Glutamatergic neuron (in vitro differentiated cells): ENCODE data around the gene SMG9. TPM values are rescaled to one million over a fixed set of nuclear protein-coding genes. Genes with fewer than 3 reads are reported as not detected.

ENCODE experiments used
- DNase-seq: peaks from one replicate; pipeline ENCODE4 v3.0.0; 2022
- H3K27ac Mint-ChIP-seq: one replicate; pipeline ENCODE4 v1.8.0; 2020; ENCODE audit warnings: mild to moderate bottlenecking, mixed read lengths, inconsistent platforms; ENCODE audit not compliant: unreplicated experiment
- H3K27me3 Mint-ChIP-seq: one replicate; pipeline ENCODE4 v1.8.0; 2020; ENCODE audit warnings: mild to moderate bottlenecking, moderate library complexity, mixed read lengths, inconsistent platforms; ENCODE audit not compliant: unreplicated experiment
- H3K36me3 Mint-ChIP-seq: one replicate; pipeline ENCODE4 v1.8.0; 2020; ENCODE audit warnings: mild to moderate bottlenecking, mixed read lengths, inconsistent platforms; ENCODE audit not compliant: unreplicated experiment
- H3K4me1 Mint-ChIP-seq: one replicate; pipeline ENCODE4 v1.8.0; 2020; ENCODE audit warnings: mild to moderate bottlenecking, low read depth, mixed read lengths, inconsistent platforms; ENCODE audit not compliant: unreplicated experiment
- H3K4me3 Mint-ChIP-seq: one replicate; pipeline ENCODE4 v1.8.0; 2020; ENCODE audit warnings: mild to moderate bottlenecking, mixed read lengths, inconsistent platforms; ENCODE audit not compliant: unreplicated experiment
- H3K9me3 Mint-ChIP-seq: one replicate; pipeline ENCODE4 v1.8.0; 2020; ENCODE audit warnings: mild to moderate bottlenecking, moderate library complexity, mixed read lengths, inconsistent platforms; ENCODE audit not compliant: unreplicated experiment
- total RNA-seq: library from RNA; stranded (reverse); fragmentation: NEBNext Ultra II Directional; extraction: Animal tissue kit (Norgen Biotek cat#: 25700); gene quantifications from one replicate; pipeline ENCODE4 v1.2.1, GENCODE V29; 2021; ENCODE audit not compliant: unreplicated experiment
- TF ChIP-seq, protein P1 (sequence below): fragments of 200-600 bp; sonication (generic); IDR thresholded peaks from one replicate; pipeline ENCODE4 v1.5.0; 2021; ENCODE audit not compliant: partially characterized antibody, unreplicated experiment

Gene SMG9
- total RNA-seq, 1 donor from 2014 or later: 34.1 TPM

DNA sequence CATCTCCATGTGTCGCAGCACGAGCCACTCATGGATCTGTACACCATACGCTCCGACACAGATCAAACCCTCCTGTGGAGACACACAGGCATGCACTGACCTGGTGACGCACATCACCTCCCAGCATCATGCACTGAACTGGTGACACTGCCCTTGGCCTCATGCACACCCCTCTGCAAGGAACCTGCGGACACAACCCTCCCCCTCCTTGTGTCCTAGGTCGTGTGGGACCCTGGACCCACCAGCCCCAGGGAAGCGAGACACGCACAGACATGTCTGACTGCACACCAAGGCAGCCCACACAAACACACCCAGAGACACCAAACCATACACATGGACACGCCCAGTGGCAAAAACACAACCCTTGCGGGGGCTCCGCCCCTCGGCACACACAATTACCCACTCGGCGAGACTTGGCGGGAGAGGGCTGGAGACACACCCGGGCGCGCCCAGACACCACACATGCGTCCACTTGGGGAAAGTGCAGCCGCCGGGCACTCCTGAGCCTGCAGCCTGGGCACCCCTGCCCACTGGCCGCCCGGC lies 28.0 kb upstream of the SMG9 start:
- Mint-ChIP-seq H3K36me3 (no peaks in the 10 kb centered on the region), H3K4me1 (peaks cover 7% of the 10 kb centered on the region), H3K9me3 (peaks cover 13% of the 10 kb centered on the region), H3K27me3 (peaks cover 11% of the 10 kb centered on the region), H3K4me3 (no peak overlapping the region), H3K27ac (no peak overlapping the region)
- DNase-seq: no peak
- TF ChIP-seq, protein P1, sequence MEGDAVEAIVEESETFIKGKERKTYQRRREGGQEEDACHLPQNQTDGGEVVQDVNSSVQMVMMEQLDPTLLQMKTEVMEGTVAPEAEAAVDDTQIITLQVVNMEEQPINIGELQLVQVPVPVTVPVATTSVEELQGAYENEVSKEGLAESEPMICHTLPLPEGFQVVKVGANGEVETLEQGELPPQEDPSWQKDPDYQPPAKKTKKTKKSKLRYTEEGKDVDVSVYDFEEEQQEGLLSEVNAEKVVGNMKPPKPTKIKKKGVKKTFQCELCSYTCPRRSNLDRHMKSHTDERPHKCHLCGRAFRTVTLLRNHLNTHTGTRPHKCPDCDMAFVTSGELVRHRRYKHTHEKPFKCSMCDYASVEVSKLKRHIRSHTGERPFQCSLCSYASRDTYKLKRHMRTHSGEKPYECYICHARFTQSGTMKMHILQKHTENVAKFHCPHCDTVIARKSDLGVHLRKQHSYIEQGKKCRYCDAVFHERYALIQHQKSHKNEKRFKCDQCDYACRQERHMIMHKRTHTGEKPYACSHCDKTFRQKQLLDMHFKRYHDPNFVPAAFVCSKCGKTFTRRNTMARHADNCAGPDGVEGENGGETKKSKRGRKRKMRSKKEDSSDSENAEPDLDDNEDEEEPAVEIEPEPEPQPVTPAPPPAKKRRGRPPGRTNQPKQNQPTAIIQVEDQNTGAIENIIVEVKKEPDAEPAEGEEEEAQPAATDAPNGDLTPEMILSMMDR: no peak

DNA sequence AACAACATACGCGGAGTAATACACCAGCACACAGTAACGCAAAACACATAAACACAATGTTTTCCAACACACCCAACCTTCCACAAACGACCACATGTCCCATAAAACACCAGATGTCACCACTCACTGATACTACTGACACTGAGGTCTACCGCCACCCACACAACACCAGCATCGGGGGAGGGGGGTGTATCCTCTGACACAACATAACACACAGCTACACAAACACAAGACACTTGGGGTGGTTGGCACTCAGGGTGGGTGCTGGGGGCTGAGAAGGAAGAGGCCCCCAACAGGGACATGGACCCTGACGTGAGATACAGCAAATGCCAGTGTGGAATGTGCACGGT lies 27.5 kb upstream of the SMG9 start:
- H3K4me1 Mint-ChIP-seq: peaks cover 7% of the 10 kb centered on the region
- H3K4me3 Mint-ChIP-seq: no peak overlapping the region
- peaks cover 13% of the 10 kb centered on the region for H3K9me3 Mint-ChIP-seq
- DNase-seq: no peak
- TF ChIP-seq, protein P1: no peak
- no peaks in the 10 kb centered on the region for H3K36me3 Mint-ChIP-seq
- peaks cover 11% of the 10 kb centered on the region for H3K27me3 Mint-ChIP-seq
- peak overlapping the region; percentile 4 for H3K27ac Mint-ChIP-seq

DNA sequence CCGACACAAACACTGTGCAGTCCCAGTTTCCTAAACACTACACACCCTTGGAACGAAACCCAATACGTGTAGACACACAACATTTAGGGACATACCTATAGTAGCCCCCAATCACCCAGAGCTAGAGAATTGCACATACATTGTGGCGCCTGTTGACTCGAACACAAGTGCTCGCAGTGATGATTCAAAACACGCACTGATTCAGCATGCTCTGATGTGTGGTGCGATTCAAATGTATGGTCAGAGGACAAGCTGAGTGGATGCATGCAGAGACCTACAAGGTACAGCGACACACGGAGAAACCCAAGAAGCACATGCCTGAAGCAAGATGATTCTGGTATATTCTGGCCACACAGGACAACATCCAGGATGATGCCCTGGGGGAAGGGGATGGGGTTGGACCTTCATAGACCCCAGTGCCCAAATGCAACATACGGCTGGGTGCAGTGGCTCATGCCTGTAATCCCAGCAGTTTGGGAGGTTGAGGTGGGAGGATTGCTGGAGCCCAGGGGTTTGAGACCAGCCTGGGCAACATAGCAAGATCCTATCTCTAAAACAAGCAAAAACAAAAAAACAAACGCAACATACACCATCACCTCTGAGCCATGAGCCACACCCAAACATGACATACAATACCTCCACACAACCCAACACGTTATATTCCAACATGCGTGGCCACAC lies 27.0 kb upstream of the SMG9 start:
- peak overlapping the region; percentile 4 for H3K27ac Mint-ChIP-seq
- no peaks in the 10 kb centered on the region for H3K36me3 Mint-ChIP-seq
- H3K9me3 Mint-ChIP-seq: peaks cover 14% of the 10 kb centered on the region
- TF ChIP-seq, protein P1: no peak
- peaks cover 7% of the 10 kb centered on the region for H3K4me1 Mint-ChIP-seq
- no peak for DNase-seq
- H3K4me3 Mint-ChIP-seq: no peak overlapping the region
- peaks cover 13% of the 10 kb centered on the region for H3K27me3 Mint-ChIP-seq

DNA sequence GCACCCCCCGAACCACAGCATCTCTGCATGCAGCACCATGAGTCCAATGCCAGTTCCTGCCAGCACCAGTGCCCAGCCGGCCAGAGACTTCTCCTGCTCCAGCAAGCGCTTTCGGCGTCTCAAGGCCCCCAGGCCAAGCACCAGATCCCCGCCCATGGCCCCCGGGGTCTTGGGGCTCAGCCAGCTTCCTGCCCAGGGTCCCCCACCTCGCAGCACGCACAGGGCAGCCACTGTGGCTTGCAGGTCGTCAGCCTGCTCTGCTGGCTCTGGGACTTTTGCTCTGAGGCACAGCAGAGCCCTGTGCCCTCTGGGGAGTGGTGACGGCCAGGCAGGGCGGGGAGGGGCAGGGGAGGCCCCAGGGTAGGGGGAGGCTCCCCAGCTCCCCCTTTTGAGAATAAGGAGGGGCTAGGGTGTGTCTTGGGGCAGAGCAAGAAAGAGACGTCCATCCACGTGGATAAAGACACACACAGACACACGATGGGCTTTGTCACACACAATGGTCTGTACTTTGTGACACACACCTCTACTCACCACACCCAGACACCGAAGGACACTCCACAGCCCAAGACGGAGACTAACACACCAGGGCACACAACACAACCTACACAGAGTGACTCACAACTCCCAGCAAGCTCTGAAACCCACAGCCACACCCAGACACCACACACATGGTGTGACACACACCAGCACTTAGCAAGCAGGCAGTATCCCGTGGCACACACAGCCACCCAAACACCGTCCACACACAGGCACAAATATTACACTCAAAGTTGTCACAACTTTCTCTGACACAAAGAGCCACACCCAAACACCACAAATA lies 26.2 kb upstream of the SMG9 start, which contains the start of gene KCNN4:
Gene KCNN4, minus strand, starts transcription at position 268 of the 820 bp plus-strand sequence. Its CDS starts 112 bp downstream, at position 156.
- no peaks in the 10 kb centered on the region for H3K36me3 Mint-ChIP-seq
- H3K27me3 Mint-ChIP-seq: peaks cover 13% of the 10 kb centered on the region
- no peak within 1 kb of the TSS for H3K27ac Mint-ChIP-seq

More for the DNA sequence above, 26.2 kb upstream of the SMG9 start, which contains the start of gene KCNN4:
- TF ChIP-seq, protein P1: no peak
- Mint-ChIP-seq H3K4me3 (no peak within 1 kb of the TSS), H3K9me3 (peaks cover 14% of the 10 kb centered on the region), H3K4me1 (peaks cover 7% of the 10 kb centered on the region)
- DNase-seq: no peak
